ENCODE data around the gene ZNF662. TPM values are rescaled to one million over a fixed set of nuclear protein-coding genes. Genes with fewer than 3 reads are reported as not detected.

ZNF662 gene
- 2.3 and 2.8 TPM in 2 replicates for total RNA-seq

GRCh38 chr3:42906070-42906847 is at the start of gene ZNF662:
TSS of gene ZNF662 (plus strand) at chr3:42906142. CDS start at chr3:42908115, 1,973 bp downstream.

GRCh38 chr3:42875325-42876151 is 30.4 kb upstream of the ZNF662 start, which contains the start of gene CYP8B1:
TSS of gene CYP8B1 (minus strand) at chr3:42875879. CDS start at chr3:42875816, 63 bp downstream.

Other genes with a start within 250 kb of the ZNF662 start
- gene KLHL40, start 220.6 kb upstream of the ZNF662 start, total RNA-seq: not detected in 2 replicates
- not detected in 2 replicates for gene HHATL, start 203.3 kb upstream of the ZNF662 start, total RNA-seq
- gene CCDC13, start 132.9 kb upstream of the ZNF662 start, total RNA-seq: 0.29 and 1.2 TPM in 2 replicates
- 125 and 203 TPM in 2 replicates for gene HIGD1A, start 101.7 kb upstream of the ZNF662 start, total RNA-seq
- gene ACKR2, start 96.7 kb upstream of the ZNF662 start, total RNA-seq: 0.15 and 0.17 TPM in 2 replicates
- gene CYP8B1, start 30.3 kb upstream of the ZNF662 start, total RNA-seq: not detected in 2 replicates
- 1.6 and 4.5 TPM in 2 replicates for gene GASK1A, start 73.2 kb downstream of the ZNF662 start, total RNA-seq
- 13.2 and 32.4 TPM in 2 replicates for gene POMGNT2, start 199.9 kb downstream of the ZNF662 start, total RNA-seq